ENCODE results near the gene OTOF.
A peak's percentile ranks its signal among the peaks of the same experiment; 100 is the strongest.

Gene OTOF

GRCh38 chr2:26438526-26438925 is 39.4 kb downstream of the OTOF start:
- peak; percentile 9 for TF ChIP-seq CTCF (conservative IDR thresholded peaks at IDR 0.05; ENCODE audit: low read depth, low read length)
- no peak overlapping the region for H3K4me3 ChIP-seq (ENCODE audit: low read length)
- no peak for DNase-seq (ENCODE audit: low read depth)

GRCh38 chr2:26435106-26435505 is 42.8 kb downstream of the OTOF start:
- no peak overlapping the region for H3K4me3 ChIP-seq (ENCODE audit: low read length)
- no peak for TF ChIP-seq CTCF (conservative IDR thresholded peaks at IDR 0.05; ENCODE audit: low read depth, low read length)
- DNase-seq (ENCODE audit: low read depth) = no peak

- no peak overlapping the region for H3K4me3 ChIP-seq (ENCODE audit: low read length)
- no peak for DNase-seq (ENCODE audit: low read depth)
- TF ChIP-seq CTCF (conservative IDR thresholded peaks at IDR 0.05; ENCODE audit: low read depth, low read length) = no peak
Observed at GRCh38 chr2:26432859-26433258, 45.1 kb downstream of the OTOF start.

- DNase-seq (ENCODE audit: low read depth) = no peak
- H3K4me3 ChIP-seq (ENCODE audit: low read length) = no peak overlapping the region
- TF ChIP-seq CTCF (conservative IDR thresholded peaks at IDR 0.05; ENCODE audit: low read depth, low read length) = no peak
Observed at GRCh38 chr2:26432363-26432762, 45.6 kb downstream of the OTOF start.

GRCh38 chr2:26430826-26431225 is 47.1 kb downstream of the OTOF start:
- no peak for DNase-seq (ENCODE audit: low read depth)
- no peak for TF ChIP-seq CTCF (conservative IDR thresholded peaks at IDR 0.05; ENCODE audit: low read depth, low read length)
- H3K4me3 ChIP-seq (ENCODE audit: low read length) = no peak overlapping the region

GRCh38 chr2:26429779-26430578 is 47.9 kb downstream of the OTOF start:
- H3K4me3 ChIP-seq (ENCODE audit: low read length) = no peak overlapping the region
- no peak for TF ChIP-seq CTCF (conservative IDR thresholded peaks at IDR 0.05; ENCODE audit: low read depth, low read length)
- peak; percentile 10 for DNase-seq (ENCODE audit: low read depth)

- no peak overlapping the region for H3K4me3 ChIP-seq (ENCODE audit: low read length)
- no peak for TF ChIP-seq CTCF (conservative IDR thresholded peaks at IDR 0.05; ENCODE audit: low read depth, low read length)
- DNase-seq (ENCODE audit: low read depth) = no peak
Observed at GRCh38 chr2:26428846-26429245, 49.1 kb downstream of the OTOF start.

Measured in retinal pigment epithelial cell (primary cell).